COLO668 (cell line): ENCODE measurements around the gene RCAN2.
"Not testable (repeated sequence)": the region's sequence is repeated elsewhere in the genome, so short reads cannot be mapped to it uniquely, and the experiment has no call there.

Experiments used
- DNase-seq: peaks from one replicate; lab custom pipeline; 2025; ENCODE audit not compliant: unreplicated experiment; lab: John Stamatoyannopoulos, UW

RCAN2 gene

DNA sequence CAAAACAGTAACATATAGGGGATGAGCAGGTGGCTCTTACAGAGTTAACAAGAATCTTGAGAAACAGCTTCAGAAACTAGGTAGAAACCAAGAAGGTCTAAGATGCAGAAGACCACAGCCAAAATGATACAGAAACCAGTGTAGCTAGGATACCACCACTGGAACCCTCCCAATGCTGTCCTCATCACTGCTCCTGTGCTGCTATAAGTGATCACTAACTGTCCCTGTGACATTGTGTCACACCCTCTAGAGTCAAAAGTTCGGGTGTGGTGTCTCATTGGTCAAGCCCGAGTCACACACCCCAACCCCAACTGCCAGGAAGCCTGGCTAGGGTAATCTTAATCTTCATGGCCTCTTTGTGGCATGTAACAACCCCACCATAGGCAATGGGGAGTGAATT is 153.1 kb downstream of the RCAN2 start:
- no peak for DNase-seq

DNA sequence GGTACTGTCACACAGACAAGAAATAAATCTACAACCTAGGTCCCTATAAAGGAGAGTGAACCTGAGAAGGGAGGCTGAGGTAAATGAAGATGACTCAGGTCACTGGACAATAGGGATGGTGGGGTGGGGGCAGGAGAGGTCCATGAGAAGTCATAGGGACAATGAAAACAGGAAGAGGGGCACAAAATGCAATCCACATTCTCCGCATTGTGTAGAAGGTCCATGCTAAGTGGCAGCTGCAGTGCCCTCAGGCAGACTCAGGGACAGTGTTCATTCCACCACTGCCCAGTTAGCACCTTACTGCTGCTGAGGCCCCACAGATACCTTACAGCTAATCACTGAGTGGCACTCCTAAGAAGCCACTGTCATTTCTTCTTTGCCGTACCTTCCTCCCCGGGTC is 156.8 kb downstream of the RCAN2 start:
- DNase-seq, result no peak

DNA sequence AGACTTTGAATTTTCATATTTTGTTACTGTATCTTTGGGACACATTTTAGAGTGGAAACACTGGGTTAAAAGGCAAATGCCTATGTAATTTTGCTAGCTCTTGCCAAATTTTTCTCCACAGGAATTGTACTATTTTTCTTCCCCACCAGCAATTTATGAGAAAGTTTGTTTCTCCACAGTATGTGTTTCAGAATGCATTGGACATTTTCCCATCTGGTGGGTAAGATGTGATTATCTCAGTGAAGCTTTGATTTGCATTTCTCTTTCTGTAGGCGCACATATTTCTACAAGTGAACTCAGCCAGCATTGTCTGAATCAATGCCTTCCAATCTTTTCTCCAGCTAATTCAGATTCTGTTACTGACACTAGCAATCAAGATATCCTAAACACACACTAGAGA is 157.8 kb downstream of the RCAN2 start:
- DNase-seq, result no peak

DNA sequence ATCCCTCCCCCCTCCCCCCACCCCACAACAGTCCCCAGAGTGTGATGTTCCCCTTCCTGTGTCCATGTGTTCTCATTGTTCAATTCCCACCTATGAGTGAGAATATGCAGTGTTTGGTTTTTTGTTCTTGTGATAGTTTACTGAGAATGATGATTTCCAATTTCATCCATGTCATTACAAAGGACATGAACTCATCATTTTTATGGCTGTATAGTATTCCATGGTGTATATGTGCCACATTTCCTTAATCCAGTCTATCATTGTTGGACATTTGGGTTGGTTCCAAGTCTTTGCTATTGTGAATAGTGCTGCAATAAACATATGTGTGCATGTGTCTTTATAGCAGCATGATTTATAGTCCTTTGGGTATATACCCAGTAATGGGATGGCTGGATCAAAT is 158.8 kb downstream of the RCAN2 start:
- DNase-seq, result not testable (repeated sequence)

DNA sequence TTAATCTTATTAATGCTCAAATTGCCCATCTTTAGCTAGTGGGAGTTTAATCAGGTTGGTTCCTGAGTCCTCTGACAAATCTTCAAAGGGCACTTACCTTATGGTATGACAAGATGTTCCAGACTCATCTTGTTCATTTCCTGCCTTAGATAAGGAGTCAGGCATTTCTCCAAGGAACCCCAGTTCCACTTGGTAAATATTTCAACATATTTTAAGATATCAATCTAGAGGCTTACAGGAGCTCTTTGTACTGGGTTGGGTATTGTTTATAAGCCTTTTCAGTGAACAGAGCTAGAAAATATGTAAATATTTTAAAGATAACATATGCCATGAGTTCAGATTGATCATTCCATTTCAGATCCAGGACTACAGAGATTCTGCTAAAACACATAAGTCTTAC is 159.8 kb downstream of the RCAN2 start:
- DNase-seq, result no peak

DNA sequence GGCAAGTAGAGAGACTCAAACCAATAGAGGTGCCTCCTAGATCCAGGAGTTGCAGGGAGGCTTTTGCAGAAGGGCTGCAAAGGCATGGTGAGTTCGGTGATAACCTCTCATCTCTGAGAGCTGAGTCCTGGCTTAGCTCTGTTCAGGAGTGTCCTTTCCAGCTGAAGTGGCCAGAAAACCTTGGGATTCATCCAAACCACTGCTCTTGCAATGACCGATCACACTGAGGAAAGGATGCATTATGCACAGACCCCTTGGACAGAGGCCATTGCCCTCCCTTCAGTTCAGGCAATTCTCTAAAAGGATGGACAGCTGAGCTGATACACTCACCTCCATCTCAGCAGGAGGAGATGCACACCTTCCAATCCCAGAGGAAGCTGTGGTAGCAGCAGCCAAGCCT is 161.7 kb downstream of the RCAN2 start:
- DNase-seq, result no peak

DNA sequence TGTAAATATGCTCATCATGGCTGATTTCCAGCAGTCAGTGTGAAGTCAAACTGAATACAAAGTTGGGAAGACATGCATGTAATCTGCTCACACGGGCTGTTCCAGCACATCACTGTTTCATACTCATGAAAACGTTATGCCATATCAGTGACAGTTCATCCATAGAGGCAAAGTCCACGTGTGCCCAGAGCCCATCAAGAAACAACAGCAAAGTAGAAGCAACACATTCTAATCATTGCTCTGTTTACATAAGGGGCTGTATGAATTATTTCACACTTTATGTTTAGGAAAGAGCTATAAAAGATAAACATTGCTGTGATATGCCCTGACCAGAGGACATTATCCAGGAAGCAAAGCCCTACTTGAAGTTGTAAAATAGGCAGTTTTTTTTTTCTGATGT is 163.5 kb downstream of the RCAN2 start:
- DNase-seq, result no peak

DNA sequence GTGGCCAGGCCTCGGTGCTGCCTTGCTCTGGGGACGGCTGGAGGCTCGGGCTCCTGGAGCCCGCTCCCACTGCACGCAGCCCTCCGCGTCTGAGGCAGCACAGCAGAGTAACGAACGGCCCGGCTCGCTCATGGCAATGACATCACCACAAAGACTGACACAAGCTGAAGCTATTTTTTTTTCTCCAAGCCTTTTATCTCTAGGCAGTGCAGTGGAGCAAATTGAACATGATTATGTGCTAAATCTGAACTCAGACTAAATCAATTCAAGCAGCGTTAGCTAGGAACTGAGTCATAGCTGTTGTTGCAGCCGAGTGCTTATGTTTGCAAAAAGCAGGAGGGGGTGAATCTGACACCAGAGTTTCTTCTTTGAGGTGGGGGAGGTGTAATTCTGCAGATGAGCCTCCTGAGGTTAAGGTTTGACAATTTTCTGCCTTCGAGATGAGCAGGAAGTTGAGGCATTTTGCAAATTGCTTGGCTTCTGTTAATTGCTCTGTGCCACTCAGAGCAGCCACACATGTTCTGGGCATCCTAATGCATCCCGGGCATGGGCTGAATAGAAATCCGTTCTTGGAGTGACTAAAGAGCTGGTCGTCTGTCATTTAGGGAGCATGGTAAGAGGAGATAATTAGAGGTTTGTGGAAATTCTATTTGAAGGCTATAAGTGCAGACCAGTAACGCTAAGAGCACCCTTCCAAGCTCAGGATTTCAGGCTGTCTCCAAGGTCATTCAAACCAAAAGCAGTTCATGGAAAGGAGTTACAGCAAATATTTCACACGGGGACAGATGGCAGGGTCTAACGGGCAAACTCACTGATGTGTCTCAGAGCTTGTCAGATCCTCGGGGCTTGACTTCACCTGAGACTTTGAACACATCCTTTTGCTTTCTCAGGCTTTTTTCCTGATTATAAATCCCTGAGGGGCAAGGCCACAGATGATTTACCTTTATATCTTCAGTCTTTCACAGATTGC is 165.4 kb downstream of the RCAN2 start:
- DNase-seq, result peak; percentile 9

DNA sequence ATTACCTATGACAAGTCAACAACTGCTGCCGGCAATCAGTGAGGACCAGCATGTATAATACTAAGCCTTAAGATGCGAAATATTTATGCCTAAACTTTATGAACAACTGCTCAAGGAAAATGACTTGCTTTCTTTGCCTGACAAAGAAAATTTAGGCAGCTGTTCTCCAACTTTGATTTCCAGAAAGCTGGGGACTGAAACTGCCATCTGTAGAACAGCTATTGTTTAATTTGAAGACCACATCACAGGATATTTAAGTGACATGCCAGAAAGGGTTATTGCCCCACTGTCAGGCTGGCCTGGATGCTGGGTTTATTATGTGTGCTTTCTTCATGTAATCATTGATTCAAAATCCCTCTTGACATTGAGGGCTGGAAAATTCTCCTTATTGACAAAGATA is 166.5 kb downstream of the RCAN2 start:
- DNase-seq, result no peak

DNA sequence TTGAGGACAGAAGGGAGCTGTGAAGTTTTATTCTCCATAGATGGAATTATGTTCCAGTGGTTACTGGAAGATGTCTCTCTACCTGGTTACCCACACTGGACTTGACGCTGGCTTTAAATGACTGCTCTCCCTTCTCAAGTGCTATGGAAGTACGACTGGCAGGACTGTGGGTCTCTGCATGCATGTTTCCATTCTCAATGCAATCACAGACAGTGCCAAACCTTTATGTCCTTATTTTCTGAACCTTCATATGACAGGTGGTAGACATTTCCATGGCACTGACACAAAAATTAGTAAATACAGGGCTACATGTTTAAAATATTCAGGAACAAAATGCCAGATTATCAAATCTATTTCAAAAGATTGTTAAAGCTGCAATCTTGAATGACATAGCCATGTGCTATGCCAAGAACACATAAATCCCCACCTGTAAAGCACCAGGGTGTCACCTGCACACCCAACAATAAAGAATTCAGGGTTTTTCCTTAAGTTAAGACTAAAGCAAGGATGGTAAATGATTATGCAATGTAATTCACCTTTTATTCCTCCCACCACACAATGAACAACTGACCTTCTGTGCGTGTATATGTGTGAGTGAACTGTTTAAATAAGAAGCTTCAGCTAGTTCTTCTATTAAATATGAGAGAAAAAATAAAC is 167.2 kb downstream of the RCAN2 start:
- DNase-seq, result no peak

DNA sequence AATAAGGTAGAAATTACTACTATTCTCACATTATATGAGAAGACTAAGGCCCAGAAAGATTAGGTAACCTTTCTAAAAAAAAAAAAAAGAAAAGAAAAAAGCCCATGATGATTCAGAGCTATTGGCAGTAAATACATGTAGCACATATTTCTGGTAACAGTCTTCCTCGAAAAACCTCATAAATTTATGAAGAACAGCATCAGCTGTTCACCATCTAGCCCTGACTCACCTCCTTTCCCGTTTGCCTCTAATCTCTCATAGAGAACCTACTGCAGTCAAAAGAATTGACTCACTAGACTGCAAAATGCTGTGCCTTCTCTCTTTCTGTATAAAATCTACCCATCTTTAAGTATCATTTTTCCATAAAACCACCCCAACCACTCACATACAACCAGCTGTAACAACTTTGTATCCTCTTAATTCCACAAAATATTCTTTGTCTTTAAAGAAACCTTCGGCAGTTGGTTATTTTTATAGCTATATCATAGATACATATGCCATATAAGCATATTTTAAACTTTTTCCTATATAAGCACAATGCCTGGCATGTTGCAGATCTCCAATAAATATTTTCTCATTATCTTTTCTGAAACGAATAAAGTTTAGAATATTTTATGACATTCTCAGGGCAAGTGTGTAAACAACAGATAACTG is 167.8 kb downstream of the RCAN2 start:
- no peak for DNase-seq

DNA sequence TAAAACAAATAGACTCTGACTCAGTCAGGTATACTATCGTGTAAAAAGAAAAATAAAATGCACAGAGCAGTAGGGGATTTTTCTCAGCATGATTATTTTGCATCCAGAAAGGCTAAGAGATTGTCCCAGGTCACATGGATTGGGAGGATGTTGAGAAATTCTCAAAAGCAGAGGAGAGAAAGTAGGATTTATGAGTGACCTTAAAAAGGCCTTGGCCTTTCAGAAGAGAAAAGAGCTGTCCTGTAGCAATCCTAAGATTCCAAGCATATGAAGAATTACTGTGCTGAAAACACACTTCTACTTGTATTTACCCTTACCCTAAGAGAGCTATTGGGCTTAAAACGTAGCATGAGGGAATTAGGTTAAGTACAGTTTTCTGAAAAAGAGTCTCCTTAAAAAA is 170.7 kb downstream of the RCAN2 start:
- DNase-seq, result no peak

DNA sequence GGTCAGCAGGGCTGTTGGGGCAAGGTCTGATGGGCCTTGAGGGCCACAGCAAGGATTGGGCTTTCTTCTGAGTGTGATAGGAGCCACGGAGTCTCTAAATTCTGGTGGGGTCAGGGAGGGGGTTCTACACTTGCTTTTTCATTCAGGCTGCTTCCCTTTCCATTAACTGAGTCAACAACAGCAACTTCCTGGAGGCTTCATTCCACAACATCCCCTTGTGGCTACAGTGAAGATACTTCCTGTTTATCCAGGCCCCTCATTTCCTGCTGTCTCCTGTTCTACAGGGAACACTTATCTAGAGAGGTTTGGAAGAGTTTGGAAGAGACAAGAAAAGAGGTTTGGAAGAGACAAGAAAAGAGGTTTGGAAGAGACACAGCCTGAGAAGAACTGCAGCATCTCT is 175.7 kb downstream of the RCAN2 start:
- no peak for DNase-seq

DNA sequence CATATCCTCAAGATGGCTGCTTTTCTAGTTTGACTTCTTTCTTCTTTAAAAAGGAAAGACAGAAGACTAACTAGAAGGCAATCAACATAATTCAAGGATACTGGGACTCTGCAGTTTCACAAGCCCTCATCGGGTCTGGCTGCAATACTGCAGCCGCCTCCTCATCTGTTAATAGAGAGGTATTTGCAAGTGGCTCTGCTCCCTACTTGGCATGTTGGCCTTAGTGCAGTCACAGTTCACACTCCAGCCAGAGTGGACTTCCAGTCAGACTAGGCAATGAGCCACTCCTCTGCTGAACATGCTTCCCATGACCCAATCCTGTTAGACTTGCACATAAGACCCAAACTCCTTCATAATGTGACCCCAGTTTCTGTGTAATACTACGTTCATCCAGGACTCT is 178.6 kb downstream of the RCAN2 start:
- DNase-seq, result no peak

DNA sequence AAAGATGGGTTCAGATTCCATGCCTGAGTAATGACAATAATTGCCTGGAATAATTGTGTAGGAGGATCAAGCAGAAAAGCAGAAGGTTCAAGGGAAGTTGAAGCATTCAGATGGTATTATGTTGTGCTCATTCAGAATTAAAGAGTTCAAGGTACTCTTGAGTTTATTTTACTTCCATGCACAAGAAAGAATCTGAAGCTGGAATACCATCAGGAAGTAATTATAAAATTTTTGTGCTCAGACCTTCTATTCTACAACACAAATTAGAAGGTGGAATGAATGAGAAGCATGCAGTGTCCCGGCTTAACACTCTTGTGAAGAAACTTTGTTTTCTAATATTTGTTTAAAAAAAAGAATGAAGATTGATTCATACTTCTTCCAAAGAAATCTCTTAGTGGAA is 181.1 kb downstream of the RCAN2 start:
- no peak for DNase-seq

DNA sequence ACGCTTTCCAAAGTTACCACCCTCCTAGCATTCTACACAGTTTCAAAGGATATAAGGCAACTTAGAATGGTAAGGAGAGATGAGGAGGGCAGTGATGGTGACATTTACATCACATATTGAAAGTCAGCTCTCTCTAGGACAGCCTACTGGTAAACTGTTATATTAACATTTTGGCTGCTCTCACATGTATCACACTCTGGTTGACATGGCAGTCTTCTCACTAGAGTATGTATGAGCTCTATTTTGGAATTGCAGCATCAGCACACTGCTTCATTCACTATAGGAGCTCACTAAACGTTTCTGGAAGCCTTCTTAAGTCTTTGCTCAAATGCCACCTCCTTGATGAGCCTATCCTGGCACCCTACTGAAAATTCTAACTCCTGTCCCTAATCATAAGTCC is 184.8 kb downstream of the RCAN2 start:
- DNase-seq, result no peak

DNA sequence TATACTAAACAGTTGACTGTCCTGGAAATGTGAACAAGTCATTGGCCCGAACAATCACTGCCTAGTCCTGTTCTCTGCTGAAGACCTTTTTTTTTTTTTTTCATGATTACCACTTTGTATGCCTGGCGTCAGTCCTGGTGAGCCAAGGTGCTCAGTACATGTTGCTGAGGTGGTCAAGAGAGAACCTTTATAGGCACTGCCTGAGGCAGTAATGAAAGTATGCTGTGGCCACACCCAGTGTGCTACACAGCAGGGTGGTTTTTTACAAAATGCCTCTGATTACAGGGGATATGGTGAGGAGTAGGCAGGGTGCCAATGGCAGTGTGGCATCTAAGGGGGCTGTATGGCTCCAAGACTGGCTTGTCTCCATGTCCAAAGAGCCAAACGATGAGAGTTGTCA is 185.4 kb downstream of the RCAN2 start:
- DNase-seq, result no peak

DNA sequence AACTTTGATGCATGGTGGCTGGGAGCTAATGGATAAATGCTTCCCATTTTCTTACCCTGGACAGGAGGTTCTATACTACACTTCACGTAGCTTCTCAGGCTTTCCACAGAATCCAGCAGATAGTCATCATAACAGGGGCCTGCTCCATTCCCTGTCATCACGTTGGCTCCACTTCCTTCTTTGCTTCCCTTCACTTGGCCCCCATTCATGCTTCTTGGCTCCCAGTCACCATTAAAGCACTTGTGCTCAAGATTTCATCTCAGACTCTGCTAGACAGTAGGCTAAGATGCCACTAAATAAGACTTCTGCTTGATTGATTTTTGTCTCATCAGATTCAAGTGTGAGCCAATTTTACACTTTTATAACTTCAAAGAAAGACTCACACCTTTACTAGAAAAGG is 186.0 kb downstream of the RCAN2 start:
- DNase-seq, result no peak

DNA sequence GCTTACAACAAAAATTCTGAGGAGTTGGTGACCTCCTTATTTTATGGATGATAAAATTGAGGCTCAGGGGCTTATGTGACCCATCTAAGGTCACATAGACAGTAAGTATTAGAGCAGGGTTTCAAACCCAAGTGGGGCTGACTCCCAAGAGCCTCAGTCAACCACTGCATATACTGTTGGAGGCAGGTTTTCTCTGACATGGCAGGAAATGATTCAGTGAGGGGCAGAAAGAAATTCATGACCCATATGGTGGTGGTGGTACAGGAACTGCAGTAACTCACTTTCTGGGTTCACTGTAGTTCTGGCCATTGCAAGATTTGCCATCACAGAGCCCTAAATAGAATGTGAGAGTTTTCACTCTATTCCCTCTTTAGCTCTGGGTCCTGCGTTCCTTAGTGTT is 188.4 kb downstream of the RCAN2 start:
- no peak for DNase-seq

DNA sequence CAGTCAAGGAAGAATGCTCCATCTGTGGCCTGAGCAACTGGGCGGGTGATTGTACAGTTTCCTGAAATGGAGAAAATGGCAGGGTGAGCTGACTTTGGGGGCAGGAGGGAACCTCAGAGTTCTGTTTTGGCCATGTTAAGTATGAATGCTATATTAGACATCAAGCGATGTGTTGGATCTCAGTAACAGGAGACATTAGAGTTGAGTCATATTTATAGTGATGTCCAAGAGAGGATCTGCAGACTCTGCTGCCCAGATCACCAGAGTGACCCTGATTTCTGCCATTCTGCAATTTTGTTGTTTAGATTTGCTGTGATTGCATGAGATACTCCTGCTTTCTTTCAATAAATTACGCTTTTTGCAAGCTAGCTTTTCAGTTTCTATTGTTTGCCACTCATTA is 189.1 kb downstream of the RCAN2 start:
- no peak for DNase-seq

DNA sequence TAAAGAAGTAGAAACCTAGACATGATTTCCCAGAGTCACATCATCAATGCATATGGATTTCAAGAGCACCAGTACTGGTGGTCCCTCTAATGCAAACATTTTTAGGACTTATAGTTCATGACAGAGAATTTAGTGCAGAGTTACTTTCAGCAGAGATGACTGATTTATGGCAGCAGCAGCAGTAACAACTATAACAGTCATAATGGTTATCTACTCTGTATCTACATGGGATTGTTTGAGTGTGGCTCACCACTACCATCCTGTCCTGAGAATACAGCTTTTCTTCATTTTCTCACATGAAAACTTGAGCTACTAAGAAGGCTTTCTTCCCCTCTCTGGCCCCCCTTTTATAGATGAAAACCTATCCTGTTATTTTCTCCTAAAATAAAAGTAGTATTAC is 192.0 kb downstream of the RCAN2 start:
- DNase-seq, result no peak

DNA sequence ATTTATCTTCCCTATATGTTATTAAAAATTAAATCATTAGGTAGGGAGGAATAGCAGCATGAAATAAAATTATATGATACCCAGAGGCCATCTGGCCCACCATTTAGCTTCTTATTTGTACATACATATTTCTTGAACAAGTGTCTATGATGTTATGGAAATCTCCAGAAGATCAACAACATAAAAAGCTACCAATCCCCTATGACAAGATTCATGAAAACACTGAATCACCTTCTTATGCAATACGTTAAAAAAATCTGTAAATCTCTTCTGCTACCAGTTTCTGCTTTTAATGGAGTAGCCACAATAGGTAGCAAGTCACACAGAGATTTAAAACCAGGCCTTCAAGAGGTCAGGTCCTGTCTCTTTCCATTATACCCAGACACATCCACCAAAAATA is 194.7 kb downstream of the RCAN2 start:
- DNase-seq, result no peak
